ENCODE measurements around the gene SMARCC2.

The SMARCC2 gene

GRCh38 chr12:56189099-56189917 lies at the start of gene SMARCC2:
Gene SMARCC2 (minus strand): TSS chr12:56189483. CDS start chr12:56189461, 22 bp downstream.
- peak; percentile 79 for DNase-seq (ENCODE audit: low read depth)

GRCh38 chr12:56237552-56237951 lies 48.3 kb upstream of the SMARCC2 start:
- DNase-seq (ENCODE audit: low read depth): no peak

- no peak for DNase-seq (ENCODE audit: low read depth)
Measured at GRCh38 chr12:56236985-56237384, 47.7 kb upstream of the SMARCC2 start.

- no peak for DNase-seq (ENCODE audit: low read depth)
Measured at GRCh38 chr12:56236091-56236490, 46.8 kb upstream of the SMARCC2 start.

GRCh38 chr12:56234746-56235436 lies 45.6 kb upstream of the SMARCC2 start:
- no peak for DNase-seq (ENCODE audit: low read depth)

- DNase-seq (ENCODE audit: low read depth): no peak
Measured at GRCh38 chr12:56231184-56231582, 41.9 kb upstream of the SMARCC2 start.

GRCh38 chr12:56230432-56231183 lies 41.3 kb upstream of the SMARCC2 start:
- DNase-seq (ENCODE audit: low read depth): no peak

- no peak for DNase-seq (ENCODE audit: low read depth)
Measured at GRCh38 chr12:56229916-56230431, 40.7 kb upstream of the SMARCC2 start, which contains the start of gene SLC39A5. Gene SLC39A5 (plus strand): TSS chr12:56230051. CDS start chr12:56231275, 1,224 bp downstream.

GRCh38 chr12:56229082-56229481 lies 39.8 kb upstream of the SMARCC2 start:
- no peak for DNase-seq (ENCODE audit: low read depth)

- DNase-seq (ENCODE audit: low read depth): no peak
Measured at GRCh38 chr12:56224954-56225353, 35.7 kb upstream of the SMARCC2 start.

GRCh38 chr12:56224102-56224701 lies 34.9 kb upstream of the SMARCC2 start, which contains the start of gene NABP2:
Gene NABP2 (plus strand): TSS chr12:56224342. CDS start chr12:56224857, 515 bp downstream.
- peak; percentile 95 for DNase-seq (ENCODE audit: low read depth)

- DNase-seq (ENCODE audit: low read depth): no peak
Measured at GRCh38 chr12:56223571-56224101, 34.4 kb upstream of the SMARCC2 start.

GRCh38 chr12:56222531-56222895 lies 33.2 kb upstream of the SMARCC2 start:
- DNase-seq (ENCODE audit: low read depth): no peak

- peak; percentile 97 for DNase-seq (ENCODE audit: low read depth)
Measured at GRCh38 chr12:56221757-56222530, 32.7 kb upstream of the SMARCC2 start, which contains the start of gene RNF41. Gene RNF41 (minus strand): TSS chr12:56221922. CDS start chr12:56214047, 7,875 bp downstream.

- peak; percentile 68 for DNase-seq (ENCODE audit: low read depth)
Measured at GRCh38 chr12:56221232-56221756, 32.0 kb upstream of the SMARCC2 start.

GRCh38 chr12:56220611-56221231 lies 31.4 kb upstream of the SMARCC2 start:
- DNase-seq (ENCODE audit: low read depth): no peak

- DNase-seq (ENCODE audit: low read depth): no peak
Measured at GRCh38 chr12:56219840-56220239, 30.6 kb upstream of the SMARCC2 start.

- no peak for DNase-seq (ENCODE audit: low read depth)
Measured at GRCh38 chr12:56216461-56216860, 27.2 kb upstream of the SMARCC2 start.

- no peak for DNase-seq (ENCODE audit: low read depth)
Measured at GRCh38 chr12:56213878-56214277, 24.6 kb upstream of the SMARCC2 start.

GRCh38 chr12:56212361-56212760 lies 23.1 kb upstream of the SMARCC2 start:
- no peak for DNase-seq (ENCODE audit: low read depth)

Data from fibroblast of the conjunctiva (primary cell).